ENCODE measurements around the gene MINPP1. TPM values are rescaled to one million over a fixed set of nuclear protein-coding genes. Genes with fewer than 3 reads are reported as not detected.

MINPP1 gene
- total and polyA plus RNA-seq, 2 of the 13 experiments (the other 11 are each of a cell fraction or from before 2014, with no cell fraction given): 19.2 to 53.7 TPM

GRCh38 chr10:87590705-87591588 is 86.3 kb downstream of the MINPP1 start (continued):
- no peak for TF ChIP-seq RERE (CRISPR knock-in tag; IDR thresholded peaks at IDR 0.05; ENCODE audit: low read depth)
- TF ChIP-seq, protein P1, sequence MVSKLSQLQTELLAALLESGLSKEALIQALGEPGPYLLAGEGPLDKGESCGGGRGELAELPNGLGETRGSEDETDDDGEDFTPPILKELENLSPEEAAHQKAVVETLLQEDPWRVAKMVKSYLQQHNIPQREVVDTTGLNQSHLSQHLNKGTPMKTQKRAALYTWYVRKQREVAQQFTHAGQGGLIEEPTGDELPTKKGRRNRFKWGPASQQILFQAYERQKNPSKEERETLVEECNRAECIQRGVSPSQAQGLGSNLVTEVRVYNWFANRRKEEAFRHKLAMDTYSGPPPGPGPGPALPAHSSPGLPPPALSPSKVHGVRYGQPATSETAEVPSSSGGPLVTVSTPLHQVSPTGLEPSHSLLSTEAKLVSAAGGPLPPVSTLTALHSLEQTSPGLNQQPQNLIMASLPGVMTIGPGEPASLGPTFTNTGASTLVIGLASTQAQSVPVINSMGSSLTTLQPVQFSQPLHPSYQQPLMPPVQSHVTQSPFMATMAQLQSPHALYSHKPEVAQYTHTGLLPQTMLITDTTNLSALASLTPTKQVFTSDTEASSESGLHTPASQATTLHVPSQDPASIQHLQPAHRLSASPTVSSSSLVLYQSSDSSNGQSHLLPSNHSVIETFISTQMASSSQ (IDR thresholded peaks at IDR 0.05; ENCODE audit: low read depth): peak; percentile 80
- TF ChIP-seq, protein P1 (CRISPR knock-in tag; IDR thresholded peaks at IDR 0.05; ENCODE audit: borderline replicate concordance): peak; percentile 76; the same call in 1 of the 2 replicates
- no peak for TF ChIP-seq ZNF451 (CRISPR knock-in tag; IDR thresholded peaks at IDR 0.05)
- no peak for TF ChIP-seq ZNF773 (CRISPR knock-in tag; IDR thresholded peaks at IDR 0.05; ENCODE audit: borderline replicate concordance)
- peak in 1 of 2 experiments; percentile 91; a peak in 2 of 4 replicates for TF ChIP-seq ATF4 (CRISPR knock-in tag; IDR thresholded peaks at IDR 0.05)
- no peak for TF ChIP-seq KDM6A (CRISPR knock-in tag; IDR thresholded peaks at IDR 0.05; ENCODE audit: low read depth)
- TF ChIP-seq TARDBP (CRISPR knock-in tag; IDR thresholded peaks at IDR 0.05): peak; percentile 29; the same call in 1 of the 2 replicates
- TF ChIP-seq DRAP1 (CRISPR knock-in tag; IDR thresholded peaks at IDR 0.05): no peak
- TF ChIP-seq FOXA3 (CRISPR knock-in tag; IDR thresholded peaks at IDR 0.05): peak; percentile 39
- no peak for TF ChIP-seq NFYC (CRISPR knock-in tag; IDR thresholded peaks at IDR 0.05)
- 0 out of 2 replicates have a peak, but pooled peaks have one; percentile 14 for TF ChIP-seq FOXP4 (CRISPR knock-in tag; IDR thresholded peaks at IDR 0.05)

All from HepG2 (cell line).